HG03469 (cell line): ENCODE data around the gene AKR1B1.

Experiments
- ATAC-seq: cut with Tn5 transposase; IDR thresholded peaks from one replicate; pipeline ENCODE4 v1.9.1; 2021; ENCODE audit warnings: mild to moderate bottlenecking, moderate library complexity, moderate number of reproducible peaks; ENCODE audit not compliant: unreplicated experiment

Gene AKR1B1

GRCh38 chr7:134446446-134446845 is 12.5 kb downstream of the AKR1B1 start:
- no peak for ATAC-seq

GRCh38 chr7:134444961-134445315 is 14.0 kb downstream of the AKR1B1 start:
- ATAC-seq: no peak

- no peak for ATAC-seq
Observed at GRCh38 chr7:134444198-134444960, 14.5 kb downstream of the AKR1B1 start.

- no peak for ATAC-seq
Observed at GRCh38 chr7:134443396-134444070, 15.4 kb downstream of the AKR1B1 start.

GRCh38 chr7:134442441-134443220 is 16.3 kb downstream of the AKR1B1 start:
- no peak for ATAC-seq

GRCh38 chr7:134441264-134441663 is 17.6 kb downstream of the AKR1B1 start:
- no peak for ATAC-seq

- no peak for ATAC-seq
Observed at GRCh38 chr7:134440476-134440875, 18.4 kb downstream of the AKR1B1 start.

GRCh38 chr7:134440067-134440466 is 18.8 kb downstream of the AKR1B1 start:
- ATAC-seq: no peak

- no peak for ATAC-seq
Observed at GRCh38 chr7:134438946-134439345, 20.0 kb downstream of the AKR1B1 start.

- no peak for ATAC-seq
Observed at GRCh38 chr7:134435161-134435920, 23.6 kb downstream of the AKR1B1 start.

GRCh38 chr7:134434701-134435100 is 24.2 kb downstream of the AKR1B1 start:
- ATAC-seq: no peak

GRCh38 chr7:134433430-134433829 is 25.5 kb downstream of the AKR1B1 start:
- ATAC-seq: no peak

GRCh38 chr7:134432296-134433152 is 26.4 kb downstream of the AKR1B1 start:
- peak; percentile 83 for ATAC-seq

- ATAC-seq: no peak
Observed at GRCh38 chr7:134431815-134432214, 27.1 kb downstream of the AKR1B1 start.

- no peak for ATAC-seq
Observed at GRCh38 chr7:134429481-134429880, 29.4 kb downstream of the AKR1B1 start.

- ATAC-seq: no peak
Observed at GRCh38 chr7:134428942-134429341, 30.0 kb downstream of the AKR1B1 start.

GRCh38 chr7:134427896-134428295 is 31.0 kb downstream of the AKR1B1 start:
- no peak for ATAC-seq

- no peak for ATAC-seq
Observed at GRCh38 chr7:134425777-134426176, 33.1 kb downstream of the AKR1B1 start.

- no peak for ATAC-seq
Observed at GRCh38 chr7:134422638-134423037, 36.3 kb downstream of the AKR1B1 start.

GRCh38 chr7:134422008-134422407 is 36.9 kb downstream of the AKR1B1 start:
- no peak for ATAC-seq
